ENCODE results near the gene GRID1.

The GRID1 gene

GRCh38 chr10:86073199-86073977 is 293.2 kb downstream of the GRID1 start:
- DNase-seq: no peak

- DNase-seq: no peak
Measured at GRCh38 chr10:86072413-86072812, 294.2 kb downstream of the GRID1 start.

- DNase-seq: no peak
Measured at GRCh38 chr10:86071758-86072157, 294.8 kb downstream of the GRID1 start.

GRCh38 chr10:86071145-86071544 is 295.4 kb downstream of the GRID1 start:
- DNase-seq: no peak

- no peak for DNase-seq
Measured at GRCh38 chr10:86070278-86070677, 296.3 kb downstream of the GRID1 start.

GRCh38 chr10:86068231-86069054 is 298.2 kb downstream of the GRID1 start:
- no peak for DNase-seq

- no peak for DNase-seq
Measured at GRCh38 chr10:86067436-86068050, 299.1 kb downstream of the GRID1 start.

- DNase-seq: no peak
Measured at GRCh38 chr10:86066696-86067095, 299.9 kb downstream of the GRID1 start.

- no peak for DNase-seq
Measured at GRCh38 chr10:86065711-86066251, 300.8 kb downstream of the GRID1 start.

- no peak for DNase-seq
Measured at GRCh38 chr10:86064931-86065662, 301.5 kb downstream of the GRID1 start.

- no peak for DNase-seq
Measured at GRCh38 chr10:86064219-86064618, 302.4 kb downstream of the GRID1 start.

GRCh38 chr10:86063341-86063740 is 303.3 kb downstream of the GRID1 start:
- no peak for DNase-seq

- no peak for DNase-seq
Measured at GRCh38 chr10:86062647-86063145, 303.9 kb downstream of the GRID1 start.

- no peak for DNase-seq
Measured at GRCh38 chr10:86062198-86062550, 304.4 kb downstream of the GRID1 start.

GRCh38 chr10:86061278-86062197 is 305.1 kb downstream of the GRID1 start:
- no peak for DNase-seq

- no peak for DNase-seq
Measured at GRCh38 chr10:86060386-86061277, 306.0 kb downstream of the GRID1 start.

- DNase-seq: no peak
Measured at GRCh38 chr10:86059892-86060291, 306.7 kb downstream of the GRID1 start.

- DNase-seq: no peak
Measured at GRCh38 chr10:86058964-86059363, 307.6 kb downstream of the GRID1 start.

GRCh38 chr10:86057708-86058107 is 308.9 kb downstream of the GRID1 start:
- no peak for DNase-seq

- DNase-seq: no peak
Measured at GRCh38 chr10:86056672-86057071, 309.9 kb downstream of the GRID1 start.
